HG02642 (cell line): ENCODE measurements around the gene HSD17B12.

Experiments
- ATAC-seq: cut with Tn5 transposase; IDR thresholded peaks from one replicate; pipeline ENCODE4 v1.9.1; 2021; ENCODE audit warnings: mild to moderate bottlenecking; ENCODE audit not compliant: unreplicated experiment, poor library complexity

Gene HSD17B12

DNA sequence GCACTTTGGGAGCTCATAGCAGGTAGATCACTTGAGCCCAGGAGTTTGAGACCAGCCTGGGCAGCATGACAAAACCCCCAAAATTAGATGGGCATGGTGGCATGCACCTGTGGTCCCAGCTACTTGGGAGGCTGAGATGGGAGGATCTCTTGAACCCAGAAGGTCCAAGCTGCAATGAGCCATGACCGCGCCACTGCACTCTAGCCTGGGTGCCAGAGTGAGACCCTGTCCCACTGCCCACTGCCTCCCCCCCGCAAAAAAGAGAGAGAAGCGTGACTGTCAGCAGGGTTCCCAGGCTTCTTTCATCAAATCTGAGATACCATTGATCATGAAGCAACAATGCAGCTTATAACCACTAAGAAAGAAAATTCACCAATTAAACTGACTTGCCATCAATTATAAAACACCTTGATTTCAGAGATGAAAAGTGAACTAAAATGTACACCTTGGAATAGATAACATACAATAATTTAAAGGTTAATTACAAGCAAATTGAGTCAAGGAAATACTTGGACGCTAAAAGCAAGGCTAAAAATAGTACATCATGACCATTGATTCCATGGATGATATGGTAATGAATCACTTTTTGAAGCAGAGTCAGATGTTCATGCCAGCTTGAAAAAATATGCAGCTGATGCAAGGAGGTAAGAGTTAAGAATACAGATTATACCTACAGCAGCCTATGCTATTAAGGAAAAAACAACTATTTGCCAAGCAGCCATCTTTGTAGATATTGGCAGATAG is 109.3 kb downstream of the HSD17B12 start:
- ATAC-seq = no peak

DNA sequence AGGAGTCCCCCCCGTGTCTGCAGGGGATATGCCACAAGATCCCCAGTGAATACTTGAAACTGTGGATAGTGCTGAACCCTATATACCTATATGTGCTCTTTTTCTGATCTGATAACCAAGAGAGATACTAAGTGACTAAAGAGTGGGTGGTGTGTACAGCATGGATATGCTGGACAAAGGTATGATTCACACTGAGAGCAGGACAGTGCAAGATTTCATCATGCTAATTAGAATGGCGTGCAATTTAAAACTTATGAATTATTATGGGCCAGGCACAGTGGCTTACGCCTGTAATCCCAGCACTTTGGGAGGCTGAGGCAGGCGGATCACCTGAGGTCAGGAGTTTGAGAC is 109.9 kb downstream of the HSD17B12 start:
- ATAC-seq = no peak

DNA sequence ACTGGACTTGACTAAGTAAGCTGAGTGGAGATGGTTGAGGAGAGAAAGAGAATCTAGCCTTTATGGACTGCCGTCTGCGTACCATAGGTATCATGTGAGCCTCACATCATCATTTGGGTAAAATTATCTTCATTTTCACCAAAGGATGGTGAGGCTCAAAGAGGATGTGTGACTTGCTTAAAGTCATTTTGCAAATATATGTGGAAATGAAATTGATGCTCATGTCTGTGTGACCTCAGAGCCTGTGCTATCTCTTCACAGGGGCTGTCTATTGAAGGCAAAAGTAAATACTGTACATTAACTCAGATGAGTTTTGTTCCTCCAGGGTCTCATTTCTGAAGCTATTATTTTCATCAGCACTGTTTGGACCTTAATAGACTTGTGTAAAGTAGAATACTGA is 116.8 kb downstream of the HSD17B12 start:
- no peak for ATAC-seq

DNA sequence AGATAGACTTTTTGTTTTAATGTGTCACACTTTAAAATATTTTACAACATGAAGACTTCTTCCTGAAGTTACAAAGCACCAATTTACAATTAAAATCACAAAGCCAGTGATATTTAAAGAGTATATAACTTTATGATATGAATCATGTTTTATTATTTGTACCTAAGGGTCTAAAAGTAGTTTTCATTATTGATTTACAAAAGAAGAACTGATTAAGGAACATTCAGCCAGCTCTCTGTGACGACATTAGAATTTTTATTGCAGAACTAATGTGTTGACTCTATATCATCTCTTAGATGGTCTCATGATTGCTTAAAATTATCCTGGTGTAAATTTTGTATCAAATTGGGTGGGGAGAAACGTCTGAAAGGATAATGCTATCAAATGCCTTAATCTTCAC is 117.3 kb downstream of the HSD17B12 start:
- no peak for ATAC-seq

DNA sequence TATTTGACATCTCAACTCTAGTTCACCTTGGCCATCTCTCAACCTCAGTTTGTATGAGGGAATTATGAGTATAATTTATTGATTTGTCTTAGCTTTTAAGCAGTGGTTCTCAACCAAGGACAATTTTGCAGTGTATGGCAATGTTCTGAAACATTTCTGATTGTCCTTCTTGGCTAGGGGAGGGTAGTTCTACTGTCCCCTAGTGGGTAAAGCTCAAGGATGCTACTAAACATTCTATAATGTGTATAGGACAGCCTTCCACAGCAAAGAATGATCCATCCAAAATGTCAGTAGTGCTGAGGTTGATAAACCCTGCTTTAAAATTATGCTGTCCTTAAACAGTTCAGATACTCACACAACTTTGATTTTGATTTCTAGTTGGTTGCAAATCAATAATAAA is 122.0 kb downstream of the HSD17B12 start:
- no peak for ATAC-seq

DNA sequence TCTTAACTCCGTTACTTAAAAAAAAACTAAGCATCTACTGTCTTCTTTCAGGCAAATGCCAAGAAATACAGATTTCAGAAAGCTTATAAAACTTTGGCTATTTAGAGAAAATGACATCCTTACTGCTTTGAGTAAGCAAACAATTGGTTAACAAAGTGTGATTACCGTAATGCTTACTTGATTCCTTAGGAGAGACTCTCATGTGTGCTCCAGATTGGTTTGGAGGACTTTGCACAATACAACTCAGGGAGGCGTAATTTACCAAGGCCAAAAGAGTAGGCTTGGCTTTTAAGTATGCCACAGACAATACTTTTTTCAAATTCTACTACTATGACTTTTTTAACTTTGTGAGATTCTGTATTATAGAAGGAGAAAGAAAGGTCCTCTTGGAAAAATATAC is 123.2 kb downstream of the HSD17B12 start:
- ATAC-seq = no peak

DNA sequence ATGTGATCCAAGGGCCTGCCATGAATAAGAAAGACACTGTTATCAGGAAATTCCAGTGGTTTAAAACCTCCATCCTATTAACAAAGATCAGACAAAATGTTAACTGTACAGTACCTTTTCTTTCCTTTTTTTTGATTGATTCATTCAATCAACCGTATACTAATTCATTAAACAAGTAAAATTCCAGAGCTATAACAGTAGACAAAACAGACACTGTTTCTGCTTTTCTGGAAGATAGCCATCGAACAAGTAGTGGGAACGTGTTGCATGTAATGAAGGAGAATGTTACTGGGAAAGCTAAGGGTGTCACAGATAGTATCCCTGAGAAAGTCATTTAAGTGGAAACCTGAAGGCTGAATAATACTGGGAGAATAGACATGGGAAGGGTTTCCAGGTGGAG is 126.4 kb downstream of the HSD17B12 start:
- no peak for ATAC-seq

DNA sequence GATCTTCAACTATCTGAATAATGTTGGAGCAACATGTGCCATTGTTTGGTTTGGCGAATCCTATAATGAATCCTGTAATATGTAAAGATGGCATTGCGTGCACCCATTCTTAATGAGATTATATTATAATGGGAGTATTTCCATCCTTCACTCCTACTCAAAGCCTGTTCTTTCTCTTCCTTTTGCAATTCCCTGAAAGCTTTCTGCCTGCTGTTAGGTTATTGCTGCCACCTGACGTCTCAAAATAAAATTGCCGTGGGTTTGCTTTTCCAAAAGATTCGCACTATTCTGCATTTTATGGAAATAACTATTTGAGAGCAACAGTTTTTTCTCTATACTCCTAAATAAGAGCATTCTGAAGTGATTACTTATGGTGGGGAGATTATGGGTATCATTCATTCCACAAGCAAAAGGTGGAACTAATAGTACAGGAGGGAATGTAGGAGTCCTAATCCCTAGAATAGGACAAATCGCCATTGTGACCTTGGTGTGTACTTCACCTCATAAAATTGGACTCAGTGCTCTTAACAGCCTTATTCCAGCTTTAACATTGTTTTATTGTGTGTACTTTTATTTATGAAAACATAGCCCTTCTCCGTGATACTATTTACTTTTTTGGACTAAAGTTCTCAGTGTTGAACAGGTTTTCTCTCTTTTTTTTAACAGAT is 130.5 kb downstream of the HSD17B12 start:
- no peak for ATAC-seq

DNA sequence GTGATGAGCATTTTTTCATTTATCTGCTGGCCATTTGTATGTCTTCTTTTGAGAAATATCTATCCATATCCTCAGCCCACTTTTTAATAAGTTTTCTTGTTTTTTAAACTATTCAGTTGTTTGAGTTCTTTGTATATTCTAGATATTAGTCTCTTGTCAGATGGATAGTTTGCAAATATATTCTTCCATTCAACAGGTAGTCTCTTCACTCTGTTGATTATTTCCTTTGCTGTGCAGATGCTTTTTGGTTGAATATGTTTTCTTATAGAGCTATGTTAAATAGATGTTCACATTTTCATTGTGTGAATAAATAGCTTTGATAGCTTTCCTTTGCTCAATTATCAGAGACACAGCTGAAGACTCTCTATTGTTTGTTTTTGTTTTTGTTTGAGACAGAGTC is 131.9 kb downstream of the HSD17B12 start:
- no peak for ATAC-seq

DNA sequence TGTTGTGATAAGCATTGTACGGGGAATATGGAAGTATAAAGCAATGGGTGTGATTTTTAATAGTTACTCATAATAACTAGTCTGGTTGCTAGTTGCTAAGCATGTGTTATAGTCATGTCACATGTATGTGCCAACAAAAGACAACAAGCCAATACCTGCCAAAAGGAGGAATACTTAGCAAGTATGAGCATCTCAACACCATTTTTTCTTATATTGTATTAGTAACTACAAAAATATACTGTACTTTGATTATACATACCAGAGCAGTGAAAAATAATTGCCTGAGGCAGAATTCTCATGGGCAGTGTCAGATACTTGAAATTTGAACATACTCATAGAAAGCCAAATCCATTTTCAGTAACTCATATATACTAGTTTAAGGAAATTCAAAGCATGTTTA is 137.7 kb downstream of the HSD17B12 start:
- ATAC-seq = no peak

DNA sequence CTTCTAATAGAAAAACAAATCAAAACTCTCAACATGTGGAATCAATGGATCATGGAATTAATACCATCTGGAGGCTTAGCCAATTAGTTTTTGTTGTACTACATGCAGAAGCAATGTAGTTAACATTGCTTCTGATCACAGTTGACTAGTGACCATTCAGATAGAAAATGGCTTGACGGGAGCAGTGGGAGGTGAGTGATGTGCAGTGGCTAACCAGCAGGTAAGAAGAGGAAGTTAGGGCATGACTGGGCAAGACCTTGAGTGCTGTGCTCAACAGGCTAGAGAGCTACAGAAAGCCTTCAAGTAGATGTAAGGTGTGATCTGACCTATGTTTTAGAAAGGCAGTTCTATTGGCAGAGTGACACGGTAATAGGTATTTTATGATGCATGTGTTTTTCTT is 139.4 kb downstream of the HSD17B12 start:
- ATAC-seq = no peak

DNA sequence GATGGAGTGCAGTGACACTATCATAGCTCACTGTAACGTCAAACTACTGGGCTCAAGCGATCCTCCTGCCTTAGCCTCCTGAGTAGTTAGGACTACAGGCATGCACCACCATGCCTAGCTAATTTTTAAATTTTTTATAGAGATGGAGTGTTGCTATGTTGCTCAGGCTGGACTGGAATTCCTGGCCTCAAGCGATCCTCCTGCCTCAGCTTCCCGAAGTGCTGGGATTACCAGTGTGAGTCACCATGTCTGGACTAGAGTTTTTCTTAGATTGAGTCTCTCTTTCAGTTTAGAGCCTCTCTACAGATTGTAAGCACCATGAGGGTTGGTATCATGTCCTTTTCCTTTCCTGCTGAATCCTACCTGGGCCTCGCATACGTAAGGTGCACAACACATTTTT is 142.8 kb downstream of the HSD17B12 start:
- no peak for ATAC-seq

DNA sequence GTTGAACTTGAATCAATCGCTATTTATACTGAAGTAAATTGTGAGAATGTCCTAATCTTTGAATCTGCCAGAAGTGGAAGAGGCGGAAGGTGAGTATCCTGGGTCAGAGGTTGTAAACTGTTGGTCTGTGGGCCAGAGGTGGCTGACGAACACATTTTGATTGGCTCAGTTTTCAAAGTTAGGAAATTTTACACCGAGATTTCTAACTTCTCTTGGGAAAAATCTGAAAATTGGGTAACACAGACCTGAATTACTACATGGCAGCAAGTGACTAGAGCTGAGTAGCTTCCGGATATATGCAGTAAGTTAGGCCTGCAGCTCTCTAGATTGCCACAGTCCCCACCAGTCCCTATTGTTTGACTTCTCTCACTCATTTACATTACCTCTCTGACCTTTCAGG is 143.3 kb downstream of the HSD17B12 start:
- ATAC-seq = no peak

DNA sequence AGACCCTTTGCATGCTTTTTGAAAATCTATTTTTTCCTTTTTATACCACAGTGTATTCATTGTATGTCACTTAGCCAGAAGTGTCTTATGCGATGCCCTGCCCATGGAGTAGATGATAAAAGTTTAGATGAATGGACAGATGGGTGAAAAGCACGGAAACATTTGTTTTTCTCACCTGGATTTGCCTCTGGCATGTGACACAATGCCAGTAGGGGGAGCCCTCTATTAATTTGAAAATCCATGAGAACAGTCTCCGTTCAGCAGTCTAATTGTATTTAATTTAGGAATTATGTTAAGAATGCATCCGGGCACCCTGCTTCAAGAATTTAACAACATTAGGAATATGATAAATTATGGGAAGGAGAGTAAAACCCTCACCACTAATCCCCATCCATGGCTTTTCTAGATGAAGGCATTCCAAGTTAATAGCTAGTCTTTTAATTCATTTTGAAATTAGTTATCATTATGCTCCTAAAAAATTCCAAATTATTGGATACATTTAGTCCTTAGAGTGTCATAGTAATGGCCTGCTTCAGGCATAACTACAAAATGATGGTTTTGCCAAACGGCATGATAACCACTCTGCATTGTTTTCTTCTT is 144.8 kb downstream of the HSD17B12 start:
- no peak for ATAC-seq

DNA sequence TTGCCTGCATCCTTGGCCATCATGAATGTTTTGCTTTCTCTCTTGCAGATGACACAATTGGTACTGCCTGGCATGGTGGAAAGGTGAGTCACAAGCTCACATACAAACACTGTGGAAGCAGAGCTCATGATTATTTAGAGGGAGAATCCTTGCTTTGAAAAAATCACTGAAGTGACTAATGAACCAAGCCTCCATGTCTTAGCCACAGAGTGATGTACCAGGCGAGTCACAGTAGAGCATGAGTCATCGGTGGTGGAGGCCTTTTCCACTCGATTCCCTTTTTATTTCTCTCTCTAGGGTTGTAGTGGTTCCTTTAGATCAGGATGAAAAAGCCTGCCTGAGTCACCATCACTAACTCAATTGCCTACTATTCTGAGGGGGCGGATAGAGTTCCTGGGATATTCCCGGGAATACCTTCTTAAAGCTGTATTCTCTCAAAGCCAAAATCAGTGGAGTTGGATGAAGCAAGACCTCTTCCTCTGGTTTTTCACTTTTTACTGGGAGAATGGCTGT is 150.4 kb downstream of the HSD17B12 start:
- ATAC-seq = no peak

DNA sequence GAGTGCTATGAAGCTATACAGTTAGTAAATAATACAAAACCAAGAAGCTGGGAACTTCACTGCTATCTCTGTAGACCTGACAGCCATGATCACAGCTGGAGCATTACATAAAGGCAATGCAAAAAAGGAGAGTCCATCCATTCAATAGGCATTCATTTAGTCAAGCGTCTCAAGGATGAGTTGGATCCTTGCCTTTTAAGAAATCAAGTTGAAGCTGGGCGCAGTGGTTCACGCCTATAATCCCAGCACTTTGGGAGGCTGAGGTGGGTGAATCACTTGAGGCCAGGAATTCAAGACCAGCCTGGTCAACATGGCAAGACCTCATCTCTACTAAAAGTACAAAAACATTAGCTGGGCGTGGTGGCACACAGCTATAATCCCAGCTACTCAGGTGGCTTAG is 152.0 kb downstream of the HSD17B12 start:
- ATAC-seq = no peak

DNA sequence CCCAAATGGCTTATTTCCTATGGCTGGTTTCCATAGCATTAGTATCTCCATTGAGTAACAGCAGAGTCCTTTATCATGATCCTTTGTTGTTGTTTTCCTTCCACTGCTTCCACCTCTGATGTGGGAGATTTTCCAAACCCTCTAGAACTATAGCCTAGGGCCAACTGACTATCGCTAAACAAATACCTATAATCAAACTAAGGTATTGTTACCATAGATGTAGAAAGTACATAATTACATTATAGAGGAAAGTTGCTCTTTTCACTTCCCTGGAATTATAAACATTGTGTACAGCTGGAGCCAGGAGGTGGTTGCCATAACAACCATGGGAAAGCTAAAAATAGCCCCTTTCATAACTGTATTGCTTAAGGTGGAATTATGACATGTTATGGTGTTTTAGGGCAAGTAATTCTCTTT is 153.1 kb downstream of the HSD17B12 start:
- ATAC-seq = no peak

DNA sequence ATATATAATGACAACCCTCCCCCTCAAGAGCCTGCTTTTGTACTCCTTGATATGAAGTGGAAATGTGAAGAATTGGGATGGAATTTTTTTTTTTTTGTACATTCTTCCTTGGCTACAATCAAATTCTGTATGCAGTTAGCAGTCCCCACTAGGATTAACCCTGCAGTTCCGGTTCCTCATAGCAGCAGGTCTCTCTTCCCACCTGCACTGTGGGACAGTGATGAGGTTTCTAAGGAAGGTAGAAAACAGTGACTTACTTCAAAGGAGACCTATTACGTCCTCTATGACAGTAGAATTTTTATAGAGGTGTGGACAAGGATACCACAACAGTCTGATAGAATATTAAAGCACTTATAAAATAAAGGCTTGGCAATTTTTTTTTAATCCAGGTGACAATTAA is 153.7 kb downstream of the HSD17B12 start:
- ATAC-seq = no peak

DNA sequence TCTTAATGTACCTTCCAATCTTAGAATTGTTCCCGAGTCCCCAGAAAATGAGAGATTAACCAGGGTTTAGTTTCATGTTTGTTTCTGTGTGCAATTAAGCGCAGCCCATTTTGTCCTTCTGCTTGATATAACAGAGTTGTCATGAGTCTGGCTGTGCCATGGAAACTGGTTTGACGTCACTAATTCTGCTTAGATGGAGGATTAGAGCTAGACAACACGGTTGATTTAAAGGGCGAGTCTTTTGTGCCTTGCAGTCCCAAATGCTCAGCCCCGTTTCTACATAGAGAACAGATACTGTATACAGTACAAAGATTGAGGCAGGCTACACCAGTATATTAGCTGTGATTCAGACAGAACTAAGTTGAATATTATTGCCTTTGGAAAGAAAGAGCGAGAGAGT is 154.6 kb downstream of the HSD17B12 start:
- ATAC-seq = no peak

DNA sequence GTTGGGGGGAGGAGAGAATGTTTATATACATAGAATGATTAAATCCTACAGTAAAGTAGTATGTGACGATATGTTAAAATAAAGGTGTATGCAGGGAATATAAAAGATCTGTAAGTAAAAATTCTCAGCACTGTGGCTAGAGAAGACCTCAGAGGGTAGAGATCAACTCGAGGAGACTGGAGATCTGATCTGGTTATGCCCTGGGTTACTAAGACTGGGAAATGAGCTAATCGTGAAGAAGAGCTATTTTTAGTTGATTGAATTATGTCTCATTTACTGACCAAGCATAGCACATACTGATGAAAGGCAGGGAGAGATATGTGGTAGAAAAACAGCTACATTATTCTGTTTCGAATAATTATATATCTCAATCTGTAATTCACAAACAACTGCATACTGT is 157.3 kb downstream of the HSD17B12 start:
- ATAC-seq = no peak

DNA sequence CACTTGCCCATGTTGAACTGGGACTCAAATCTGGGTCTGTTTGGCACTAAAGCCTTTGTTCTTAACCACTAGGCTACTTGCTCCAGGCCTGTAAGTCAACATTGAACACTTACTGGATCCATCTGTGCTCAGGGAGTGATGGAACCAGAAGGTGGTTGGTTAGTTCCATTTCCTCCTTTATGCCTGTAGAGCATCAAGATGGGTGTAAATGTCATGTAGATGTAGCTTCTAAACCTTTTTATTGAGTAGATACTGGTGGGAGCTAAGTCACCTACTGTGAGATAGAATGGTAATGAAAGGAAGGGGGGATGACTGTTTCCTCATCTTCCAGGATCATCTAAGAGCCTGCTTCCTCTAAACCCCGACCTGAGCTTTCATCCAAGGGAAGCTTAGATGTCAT is 161.5 kb downstream of the HSD17B12 start:
- no peak for ATAC-seq

DNA sequence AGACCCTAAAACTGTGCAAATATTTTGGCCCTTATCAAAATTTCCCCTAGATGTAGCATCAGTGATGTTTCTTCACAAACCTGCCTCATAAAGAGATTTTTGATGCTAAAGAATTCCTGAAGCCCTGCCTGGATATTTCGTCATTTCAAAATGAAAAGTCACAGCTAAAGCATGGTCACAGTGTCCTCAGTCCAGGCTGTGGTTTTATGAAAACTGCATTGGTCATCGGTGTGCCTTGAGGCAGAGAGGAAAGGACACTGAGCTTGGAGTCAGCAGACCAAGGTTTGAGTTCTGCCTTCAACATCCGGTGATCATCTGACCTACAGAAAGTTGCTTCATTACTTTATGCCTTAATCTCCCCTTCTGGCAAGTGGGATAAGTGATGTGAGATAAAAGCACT is 165.3 kb downstream of the HSD17B12 start:
- ATAC-seq = no peak
